OCI-LY7 (cell line): Measurements from ENCODE around the gene ZNF750. TPM values are rescaled to one million over a fixed set of nuclear protein-coding genes. Genes with fewer than 3 reads are reported as not detected.

Experiments
- BruUV-seq: library from RNA; stranded (reverse); fragments of 400-500 nt; replicated peaks from 2 replicates; lab custom pipeline; 2021; lab: Mats Ljungman, UMichigan
- CTCF ChIA-PET: fragments of 300-600 bp; sonication (Branson Sonifier 250); formaldehyde crosslinking; loops from one replicate; lab custom pipeline; 2022; ENCODE audit warnings: antibody characterized with exemption; ENCODE audit not compliant: unreplicated experiment; lab: Charles Lee
- POLR2A ChIA-PET: fragments of 300-600 bp; sonication (Branson Sonifier 250); formaldehyde crosslinking; loops from one replicate; lab custom pipeline; 2022; ENCODE audit warnings: antibody characterized with exemption; lab: Charles Lee
- DNase-seq: peaks from one replicate; pipeline ENCODE4 v3.0.0-alpha.2; 2015; ENCODE audit warnings: low spot score
- H2AFZ ChIP-seq: fragments of 200-600 bp; sonication (generic), shearing (Covaris generic); 2 replicates; pipeline ENCODE4 v1.6.1; 2014; ENCODE audit warnings: mild to moderate bottlenecking, antibody characterized with exemption, low read length, moderate library complexity
- H3K27ac ChIP-seq: fragments of 200-600 bp; sonication (generic); 2 replicates; pipeline ENCODE4 v1.5.1; 2014; ENCODE audit warnings: mixed run types, low read depth, mild to moderate bottlenecking, moderate library complexity, low read length, inconsistent platforms; ENCODE audit not compliant: poor library complexity, severe bottlenecking
- H3K36me3 ChIP-seq: fragments of 200-600 bp; sonication (generic); 2 replicates; pipeline ENCODE4 v1.6.1; 2014; ENCODE audit warnings: mild to moderate bottlenecking, antibody characterized with exemption, low read length, moderate library complexity, mixed read lengths; ENCODE audit not compliant: insufficient read depth
- H3K4me1 ChIP-seq: fragments of 200-600 bp; sonication (generic); 2 replicates; pipeline ENCODE4 v1.5.1; 2014; ENCODE audit warnings: mild to moderate bottlenecking, low read length; ENCODE audit not compliant: insufficient read depth, poor library complexity, severe bottlenecking
- H3K4me2 ChIP-seq: fragments of 200-600 bp; sonication (generic); 2 replicates; pipeline ENCODE4 v1.6.1; 2014; ENCODE audit warnings: mild to moderate bottlenecking, low read length
- H3K4me3 ChIP-seq: fragments of 200-600 bp; sonication (generic); 2 replicates; pipeline ENCODE4 v1.5.1; 2014; ENCODE audit warnings: mild to moderate bottlenecking, low read depth, low read length; ENCODE audit not compliant: poor library complexity, severe bottlenecking
- H3K79me2 ChIP-seq: fragments of 200-600 bp; sonication (generic); 2 replicates; pipeline ENCODE4 v1.6.1; 2016; ENCODE audit warnings: low read depth, mild to moderate bottlenecking, low read length, moderate library complexity, mixed read lengths; ENCODE audit not compliant: insufficient read depth
- H3K9me2 ChIP-seq: fragments of 200-600 bp; sonication (generic); 2 replicates; pipeline ENCODE4 v1.6.1; 2016; ENCODE audit warnings: mild to moderate bottlenecking, low read length, mixed read lengths; ENCODE audit not compliant: insufficient read depth
- H3K9me3 ChIP-seq: fragments of 200-600 bp; sonication (generic); 2 replicates; pipeline ENCODE4 v1.6.1; 2014; ENCODE audit warnings: mild to moderate bottlenecking, mixed run types, low read length, mixed read lengths
- H4K20me1 ChIP-seq: fragments of 200-600 bp; sonication (generic); 2 replicates; pipeline ENCODE4 v1.6.1; 2014; ENCODE audit warnings: mild to moderate bottlenecking, antibody characterized with exemption, low read length, moderate library complexity, mixed read lengths; ENCODE audit not compliant: insufficient read depth
- CTCF ChIP-seq: fragments of 200-600 bp; sonication (generic); conservative IDR thresholded peaks from 2 replicates; pipeline ENCODE4 v1.5.1; 2014; ENCODE audit warnings: mild to moderate bottlenecking, antibody characterized with exemption, low read length, moderate library complexity, mixed read lengths
- EZH2phosphoT487 ChIP-seq: fragments of 200-600 bp; sonication (generic); IDR thresholded peaks from 2 replicates; pipeline ENCODE4 v1.6.1; 2018; ENCODE audit warnings: low read depth, borderline replicate concordance, mild to moderate bottlenecking, mixed run types, antibody characterized with exemption, low read length, moderate library complexity, mixed read lengths
- intact Hi-C: fragments of 100-400 bp; cut with micrococcal nuclease; formaldehyde crosslinking; loops from one replicate; pipeline ENCODE4 v1.10.0; 2022; ENCODE audit not compliant: unreplicated experiment
- total RNA-seq, 2 experiments: library from RNA; depleted of rRNA in 1 of 2; stranded (reverse); fragments of >200 nt in 1 of 2; shearing (Covaris generic) in 1 of 2; gene quantifications; 2 replicates each; pipeline ENCODE4 v1.2.3, GENCODE V29; 2014 to 2022

The ZNF750 gene
- total RNA-seq, 2 experiments from 2014 or later: not detected

- TF ChIP-seq CTCF: no peak
- TF ChIP-seq EZH2phosphoT487: no peak
- H3K27ac ChIP-seq: no peak overlapping the region
- H3K4me1 ChIP-seq: peaks cover under 1% of the 10 kb centered on the region
- H3K9me3 ChIP-seq: no peaks in the 10 kb centered on the region
- no TSS peak for BruUV-seq
- H3K4me2 ChIP-seq: no peak overlapping the region
- ChIA-PET CTCF (interaction anchor here (0.6 to 0.9 kb wide), 3 partner anchors 24 to 52 kb away, joined by 3 to 20 read pairs (median 11); no protein-coding TSS in a partner anchor), POLR2A (interaction anchor here (1.2 to 1.5 kb wide), 5 partner anchors 8 to 23 kb away, joined by 3 to 6 read pairs (median 5); no protein-coding TSS in a partner anchor)
- no peaks in the 10 kb centered on the region for H3K79me2 ChIP-seq
- no peaks in the 10 kb centered on the region for H3K9me2 ChIP-seq
- intact Hi-C loops: no loop called here
- DNase-seq: no peak
- no peaks in the 10 kb centered on the region for H4K20me1 ChIP-seq
- peaks cover 6% of the 10 kb centered on the region; the same call in 1 of the 2 replicates for H3K36me3 ChIP-seq
- H2AFZ ChIP-seq: no peak overlapping the region
- H3K4me3 ChIP-seq: no peak overlapping the region
These were observed 4.3 kb upstream of the ZNF750 start for GRCh38 chr17:82843904-82844680.

GRCh38 chr17:82841921-82842596, 2.2 kb upstream of the ZNF750 start:
- no peaks in the 10 kb centered on the region for H3K79me2 ChIP-seq
- no peaks in the 10 kb centered on the region for H3K9me2 ChIP-seq
- no peak for DNase-seq
- no peaks in the 10 kb centered on the region for H4K20me1 ChIP-seq
- CTCF ChIA-PET: no interaction called here
- peaks cover 12% of the 10 kb centered on the region; the same call in 1 of the 2 replicates for H3K36me3 ChIP-seq
- no peak for TF ChIP-seq EZH2phosphoT487
- TF ChIP-seq CTCF: no peak
- H3K27ac ChIP-seq: no peak overlapping the region
- no peaks in the 10 kb centered on the region for H3K9me3 ChIP-seq
- no peak overlapping the region for H3K4me2 ChIP-seq
- POLR2A ChIA-PET: no interaction called here
- no peaks in the 10 kb centered on the region for H3K4me1 ChIP-seq
- no peak overlapping the region for H3K4me3 ChIP-seq
- H2AFZ ChIP-seq: no peak overlapping the region
- no TSS peak for BruUV-seq
- intact Hi-C loops: no loop called here

- no peak overlapping the region for H3K4me3 ChIP-seq
- H2AFZ ChIP-seq: no peak overlapping the region
- DNase-seq: no peak
- H3K4me2 ChIP-seq: no peak overlapping the region
- no peaks in the 10 kb centered on the region for H3K79me2 ChIP-seq
- H3K36me3 ChIP-seq: peaks cover 6% of the 10 kb centered on the region; the same call in 1 of the 2 replicates
- POLR2A ChIA-PET: no interaction called here
- no peaks in the 10 kb centered on the region for H3K9me3 ChIP-seq
- no peaks in the 10 kb centered on the region for H4K20me1 ChIP-seq
- BruUV-seq: no TSS peak
- no peak for TF ChIP-seq EZH2phosphoT487
- no peak for TF ChIP-seq CTCF
- H3K27ac ChIP-seq: no peak overlapping the region
- CTCF ChIA-PET: no interaction called here
- intact Hi-C loops: no loop called here
- H3K9me2 ChIP-seq: no peaks in the 10 kb centered on the region
- H3K4me1 ChIP-seq: no peaks in the 10 kb centered on the region
These were observed 609 bp upstream of the ZNF750 start for GRCh38 chr17:82840431-82840831.
